Measurements from ENCODE around the gene PON2. TPM values are rescaled to one million over a fixed set of nuclear protein-coding genes. Genes with fewer than 3 reads are reported as not detected.
A peak's percentile ranks its signal among the peaks of the same experiment; 100 is the strongest.

PON2 gene
- total and polyA plus RNA-seq, 2 of the 13 experiments (the other 11 are each of a cell fraction or from before 2014, with no cell fraction given), result 202 to 217 TPM

- no peak for TF ChIP-seq ZNF639 (CRISPR knock-in tag; conservative IDR thresholded peaks at IDR 0.05)
- TF ChIP-seq RFX3 (CRISPR knock-in tag; IDR thresholded peaks at IDR 0.05), result no peak
- no peak for TF ChIP-seq TMF1 (CRISPR knock-in tag; IDR thresholded peaks at IDR 0.05; ENCODE audit: low read depth)
- no peak for TF ChIP-seq SOX13 (IDR thresholded peaks at IDR 0.05)
- peak in 1 of 2 experiments; percentile 23; a peak in 1 of 4 replicates for TF ChIP-seq SOX13 (CRISPR knock-in tag; conservative IDR thresholded peaks at IDR 0.05 in 1 of 2, IDR thresholded peaks at IDR 0.05 in 1 of 2)
- TF ChIP-seq MTF1 (CRISPR knock-in tag; IDR thresholded peaks at IDR 0.05), result no peak
- no peak for TF ChIP-seq ZBTB46 (CRISPR knock-in tag; IDR thresholded peaks at IDR 0.05; ENCODE audit: borderline replicate concordance)
- TF ChIP-seq PHF5A (CRISPR knock-in tag; IDR thresholded peaks at IDR 0.05; ENCODE audit: low read depth, unreplicated experiment), result no peak
- TF ChIP-seq BRD4 (CRISPR knock-in tag; IDR thresholded peaks at IDR 0.05), result no peak
- TF ChIP-seq E2F2 (CRISPR knock-in tag; IDR thresholded peaks at IDR 0.05; ENCODE audit: borderline replicate concordance), result no peak
- TF ChIP-seq SKI (IDR thresholded peaks at IDR 0.05; ENCODE audit: partially characterized antibody), result no peak
- TF ChIP-seq UBTF (CRISPR knock-in tag; IDR thresholded peaks at IDR 0.05), result no peak
- no peak for TF ChIP-seq ZMAT5 (CRISPR knock-in tag; IDR thresholded peaks at IDR 0.05; ENCODE audit: borderline replicate concordance, low read depth)
- no peak for TF ChIP-seq RCOR2 (CRISPR knock-in tag; IDR thresholded peaks at IDR 0.05)
- no peak for TF ChIP-seq NFKBIZ (CRISPR knock-in tag; IDR thresholded peaks at IDR 0.05)
- TF ChIP-seq SIN3B (IDR thresholded peaks at IDR 0.05; ENCODE audit: low read length), result no peak
- no peak for TF ChIP-seq ZNF556 (CRISPR knock-in tag; IDR thresholded peaks at IDR 0.05; ENCODE audit: borderline replicate concordance)
- peak; percentile 29; the same call in 1 of the 2 replicates for TF ChIP-seq THAP11 (CRISPR knock-in tag; IDR thresholded peaks at IDR 0.05)
- TF ChIP-seq ARID3A (IDR thresholded peaks at IDR 0.05; ENCODE audit: low read depth, low read length), result peak; percentile 59; the same call in 1 of the 2 replicates
- TF ChIP-seq SP140L (CRISPR knock-in tag; IDR thresholded peaks at IDR 0.05; ENCODE audit: borderline replicate concordance), result 0 out of 2 replicates have a peak, but pooled peaks have one; percentile 57
- peak; percentile 60; the same call in 1 of the 2 replicates for TF ChIP-seq BHLHE40 (IDR thresholded peaks at IDR 0.05; ENCODE audit: low read length)
Measured at GRCh38 chr7:95476904-95477594, 42.2 kb upstream of the PON2 start (continued).

All from HepG2 (cell line).